ENCODE measurements around the gene STT3A.

DNA sequence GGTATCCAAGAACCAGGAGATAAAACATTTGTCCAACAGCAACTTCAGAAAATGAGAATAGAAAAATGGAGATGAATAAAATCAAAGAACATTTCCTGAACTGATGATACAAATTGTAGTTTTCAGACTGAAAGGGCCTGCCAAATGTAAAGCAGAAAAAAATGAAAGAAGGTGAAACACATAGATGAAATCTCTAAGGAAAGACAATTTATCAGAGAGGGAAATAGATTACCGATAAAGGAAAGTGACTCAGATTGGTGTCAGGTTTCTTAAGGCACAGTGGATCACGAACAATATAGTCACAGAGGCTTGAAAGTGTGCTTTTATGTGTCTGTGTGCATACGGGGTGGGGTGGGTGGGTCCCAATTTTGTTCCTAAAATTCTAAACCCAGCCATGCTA, 4.1 kb upstream of the STT3A start:
- TF ChIP-seq, protein P1, sequence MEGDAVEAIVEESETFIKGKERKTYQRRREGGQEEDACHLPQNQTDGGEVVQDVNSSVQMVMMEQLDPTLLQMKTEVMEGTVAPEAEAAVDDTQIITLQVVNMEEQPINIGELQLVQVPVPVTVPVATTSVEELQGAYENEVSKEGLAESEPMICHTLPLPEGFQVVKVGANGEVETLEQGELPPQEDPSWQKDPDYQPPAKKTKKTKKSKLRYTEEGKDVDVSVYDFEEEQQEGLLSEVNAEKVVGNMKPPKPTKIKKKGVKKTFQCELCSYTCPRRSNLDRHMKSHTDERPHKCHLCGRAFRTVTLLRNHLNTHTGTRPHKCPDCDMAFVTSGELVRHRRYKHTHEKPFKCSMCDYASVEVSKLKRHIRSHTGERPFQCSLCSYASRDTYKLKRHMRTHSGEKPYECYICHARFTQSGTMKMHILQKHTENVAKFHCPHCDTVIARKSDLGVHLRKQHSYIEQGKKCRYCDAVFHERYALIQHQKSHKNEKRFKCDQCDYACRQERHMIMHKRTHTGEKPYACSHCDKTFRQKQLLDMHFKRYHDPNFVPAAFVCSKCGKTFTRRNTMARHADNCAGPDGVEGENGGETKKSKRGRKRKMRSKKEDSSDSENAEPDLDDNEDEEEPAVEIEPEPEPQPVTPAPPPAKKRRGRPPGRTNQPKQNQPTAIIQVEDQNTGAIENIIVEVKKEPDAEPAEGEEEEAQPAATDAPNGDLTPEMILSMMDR (optimal IDR thresholded peaks at IDR 0.05 in 1 of 3, IDR thresholded peaks at IDR 0.05 in 1 of 3, conservative IDR thresholded peaks at IDR 0.05 in 1 of 3; ENCODE audit: extremely low read depth in 1 of 3, insufficient read depth in 2 of 3, low read length in 3 of 3): no peak
- no peak for TF ChIP-seq EZH2 (IDR thresholded peaks at IDR 0.05; ENCODE audit: low read length)
